ENCODE measurements around the gene CHD9.

Gene CHD9

DNA sequence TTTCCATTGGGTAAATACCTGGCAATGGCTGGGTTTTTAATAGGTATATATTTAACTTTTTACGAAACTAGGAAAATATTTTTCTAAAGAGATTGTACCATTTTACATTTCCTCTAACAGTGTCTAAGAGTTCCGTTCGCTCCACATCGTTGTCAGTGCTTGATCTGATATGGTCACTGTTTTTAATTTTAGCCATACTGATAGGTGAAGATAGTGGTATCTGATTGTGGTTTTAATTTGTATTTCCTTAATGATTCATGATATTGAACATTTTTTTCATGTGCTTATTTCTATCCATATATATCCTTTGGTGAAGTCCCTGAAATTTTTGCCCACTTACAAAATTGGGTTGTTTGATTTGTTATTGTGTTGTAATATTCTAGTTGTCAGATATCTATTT lies 117.7 kb downstream of the CHD9 start:
- no peak overlapping the region for H3K9ac ChIP-seq (ENCODE audit: low read length)
- no peaks in the 10 kb centered on the region for H3K36me3 ChIP-seq (ENCODE audit: low read length)
- H3K27me3 ChIP-seq (ENCODE audit: low read length): no peaks in the 10 kb centered on the region
- H3K4me3 ChIP-seq (ENCODE audit: insufficient read depth, low read length, poor library complexity, severe bottlenecking): no peak overlapping the region
- H2AFZ ChIP-seq (ENCODE audit: low read depth, low read length, severe bottlenecking): no peak overlapping the region
- H4K20me1 ChIP-seq (ENCODE audit: low read depth, low read length): no peaks in the 10 kb centered on the region
- H3K9me2 ChIP-seq (replicated peaks; ENCODE audit: insufficient read depth, low read length): no peaks in the 10 kb centered on the region
- H3K9me3 ChIP-seq (ENCODE audit: insufficient read depth, low read length): no peaks in the 10 kb centered on the region
- H3K79me2 ChIP-seq (ENCODE audit: insufficient read depth, low read length): peaks cover 50% of the 10 kb centered on the region
- H3F3A ChIP-seq (ENCODE audit: insufficient read depth): no peaks in the 10 kb centered on the region
- TF ChIP-seq, protein P1, sequence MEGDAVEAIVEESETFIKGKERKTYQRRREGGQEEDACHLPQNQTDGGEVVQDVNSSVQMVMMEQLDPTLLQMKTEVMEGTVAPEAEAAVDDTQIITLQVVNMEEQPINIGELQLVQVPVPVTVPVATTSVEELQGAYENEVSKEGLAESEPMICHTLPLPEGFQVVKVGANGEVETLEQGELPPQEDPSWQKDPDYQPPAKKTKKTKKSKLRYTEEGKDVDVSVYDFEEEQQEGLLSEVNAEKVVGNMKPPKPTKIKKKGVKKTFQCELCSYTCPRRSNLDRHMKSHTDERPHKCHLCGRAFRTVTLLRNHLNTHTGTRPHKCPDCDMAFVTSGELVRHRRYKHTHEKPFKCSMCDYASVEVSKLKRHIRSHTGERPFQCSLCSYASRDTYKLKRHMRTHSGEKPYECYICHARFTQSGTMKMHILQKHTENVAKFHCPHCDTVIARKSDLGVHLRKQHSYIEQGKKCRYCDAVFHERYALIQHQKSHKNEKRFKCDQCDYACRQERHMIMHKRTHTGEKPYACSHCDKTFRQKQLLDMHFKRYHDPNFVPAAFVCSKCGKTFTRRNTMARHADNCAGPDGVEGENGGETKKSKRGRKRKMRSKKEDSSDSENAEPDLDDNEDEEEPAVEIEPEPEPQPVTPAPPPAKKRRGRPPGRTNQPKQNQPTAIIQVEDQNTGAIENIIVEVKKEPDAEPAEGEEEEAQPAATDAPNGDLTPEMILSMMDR (IDR thresholded peaks at IDR 0.05; ENCODE audit: insufficient read depth, low read length, poor library complexity, severe bottlenecking): no peak
- no peak for TF ChIP-seq EZH2phosphoT487 (conservative IDR thresholded peaks at IDR 0.05; ENCODE audit: low read length)
- H3K27ac ChIP-seq (ENCODE audit: low read depth, low read length): no peak overlapping the region
- H3K4me2 ChIP-seq (ENCODE audit: low read depth, low read length, poor library complexity, severe bottlenecking): no peak overlapping the region

GRCh38 chr16:53175118-53175517 lies 120.3 kb downstream of the CHD9 start:
- H3K36me3 ChIP-seq (ENCODE audit: low read length): no peaks in the 10 kb centered on the region
- H3K27me3 ChIP-seq (ENCODE audit: low read length): no peaks in the 10 kb centered on the region
- H4K20me1 ChIP-seq (ENCODE audit: low read depth, low read length): no peaks in the 10 kb centered on the region
- H3F3A ChIP-seq (ENCODE audit: insufficient read depth): no peaks in the 10 kb centered on the region
- TF ChIP-seq, protein P1 (IDR thresholded peaks at IDR 0.05; ENCODE audit: insufficient read depth, low read length, poor library complexity, severe bottlenecking): no peak
- no peak for TF ChIP-seq EZH2phosphoT487 (conservative IDR thresholded peaks at IDR 0.05; ENCODE audit: low read length)
- H3K9me3 ChIP-seq (ENCODE audit: insufficient read depth, low read length): no peaks in the 10 kb centered on the region
- H3K4me2 ChIP-seq (ENCODE audit: low read depth, low read length, poor library complexity, severe bottlenecking): no peak overlapping the region
- no peak overlapping the region for H3K27ac ChIP-seq (ENCODE audit: low read depth, low read length)
- H3K79me2 ChIP-seq (ENCODE audit: insufficient read depth, low read length): peaks cover 40% of the 10 kb centered on the region; the same call in 1 of the 2 replicates
- H3K9ac ChIP-seq (ENCODE audit: low read length): no peak overlapping the region
- H2AFZ ChIP-seq (ENCODE audit: low read depth, low read length, severe bottlenecking): no peak overlapping the region
- H3K9me2 ChIP-seq (replicated peaks; ENCODE audit: insufficient read depth, low read length): no peaks in the 10 kb centered on the region
- no peak overlapping the region for H3K4me3 ChIP-seq (ENCODE audit: insufficient read depth, low read length, poor library complexity, severe bottlenecking)

DNA sequence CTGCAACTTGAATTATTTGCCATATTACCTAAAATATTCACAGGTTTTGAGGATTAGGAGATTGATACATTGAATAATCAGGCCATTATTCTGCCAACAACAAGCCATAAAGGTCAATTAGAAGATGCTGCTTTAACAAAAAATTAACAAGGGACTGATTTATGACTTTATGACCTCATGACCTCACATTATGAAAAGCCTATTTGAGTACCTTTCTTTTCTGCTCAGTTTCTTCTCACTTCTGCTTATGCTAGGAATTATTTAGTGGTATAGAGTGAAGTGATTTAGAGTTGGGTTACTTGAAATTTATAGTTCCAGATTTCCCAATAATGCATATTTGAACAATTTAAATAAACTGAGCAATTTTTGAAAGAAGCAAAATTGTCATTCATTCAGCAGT lies 121.6 kb downstream of the CHD9 start:
- no peaks in the 10 kb centered on the region for H4K20me1 ChIP-seq (ENCODE audit: low read depth, low read length)

More for the DNA sequence above, 121.6 kb downstream of the CHD9 start:
- Histone ChIP-seq H3K27ac (ENCODE audit: low read depth, low read length) (no peak overlapping the region), H3K36me3 (ENCODE audit: low read length) (no peaks in the 10 kb centered on the region), H3K9me3 (ENCODE audit: insufficient read depth, low read length) (no peaks in the 10 kb centered on the region), H3K4me2 (ENCODE audit: low read depth, low read length, poor library complexity, severe bottlenecking) (no peak overlapping the region), H3K4me3 (ENCODE audit: insufficient read depth, low read length, poor library complexity, severe bottlenecking) (no peak overlapping the region), H3K9ac (ENCODE audit: low read length) (no peak overlapping the region), H3K79me2 (ENCODE audit: insufficient read depth, low read length) (peaks cover 34% of the 10 kb centered on the region; the same call in 1 of the 2 replicates), H3K27me3 (ENCODE audit: low read length) (no peaks in the 10 kb centered on the region), H3K9me2 (replicated peaks; ENCODE audit: insufficient read depth, low read length) (no peaks in the 10 kb centered on the region), H3F3A (ENCODE audit: insufficient read depth) (no peaks in the 10 kb centered on the region), H2AFZ (ENCODE audit: low read depth, low read length, severe bottlenecking) (no peak overlapping the region)
- TF ChIP-seq, protein P1 (IDR thresholded peaks at IDR 0.05; ENCODE audit: insufficient read depth, low read length, poor library complexity, severe bottlenecking): no peak
- TF ChIP-seq EZH2phosphoT487 (conservative IDR thresholded peaks at IDR 0.05; ENCODE audit: low read length): no peak
